Fibroblast of skin of left biceps (primary cell): ENCODE measurements around the gene RAB3B.

Source experiments
- DNase-seq, 2 experiments: peaks; one replicate each; pipeline ENCODE4 v3.0.0-alpha.2; 2013; ENCODE audit warnings: low read depth in 2 of 2

RAB3B gene

GRCh38 chr1:51871351-51871975 is 119.0 kb downstream of the RAB3B start:
- no peak for DNase-seq

GRCh38 chr1:51870603-51871350 is 119.7 kb downstream of the RAB3B start:
- DNase-seq, result no peak

- no peak for DNase-seq
These were observed 122.8 kb downstream of the RAB3B start for GRCh38 chr1:51867479-51868232.

GRCh38 chr1:51863384-51863783 is 127.1 kb downstream of the RAB3B start:
- DNase-seq, result no peak

- DNase-seq, result no peak
These were observed 128.8 kb downstream of the RAB3B start for GRCh38 chr1:51861669-51862068.

- no peak for DNase-seq
These were observed 130.8 kb downstream of the RAB3B start for GRCh38 chr1:51859735-51860134.

- no peak for DNase-seq
These were observed 131.2 kb downstream of the RAB3B start for GRCh38 chr1:51859333-51859732.

- DNase-seq, result no peak
These were observed 131.6 kb downstream of the RAB3B start for GRCh38 chr1:51858892-51859291.
